H1 (cell line): ENCODE measurements around the gene CRABP2.

Source experiments
- CEBPB ChIP-seq: IDR thresholded peaks from 2 replicates; pipeline ENCODE4 v1.6.1; 2012; ENCODE audit warnings: low read depth, low read length
- CREB1 ChIP-seq: IDR thresholded peaks from 2 replicates; pipeline ENCODE4 v1.6.1; 2012; ENCODE audit warnings: inconsistent platforms
- EZH2 ChIP-seq: fragments of 200-600 bp; sonication (generic); IDR thresholded peaks from 2 replicates; pipeline ENCODE4 v1.7.1; 2012; ENCODE audit warnings: low read depth, mild to moderate bottlenecking, moderate library complexity, low read length, inconsistent platforms; ENCODE audit not compliant: severe bottlenecking
- JUN ChIP-seq: IDR thresholded peaks from 2 replicates; pipeline ENCODE4 v1.6.1; 2011; ENCODE audit warnings: low read depth, mild to moderate bottlenecking, improper control_type of control experiment, low read length
- KDM5A ChIP-seq: fragments of 200-600 bp; IDR thresholded peaks from 2 replicates; pipeline ENCODE4 v1.7.1; 2012; ENCODE audit warnings: mild to moderate bottlenecking, low read length, inconsistent platforms, mixed read lengths
- PHF8 ChIP-seq: fragments of 200-600 bp; sonication (generic); conservative IDR thresholded peaks from 2 replicates; pipeline ENCODE4 v1.7.1; 2012; ENCODE audit warnings: low read depth, mild to moderate bottlenecking, inconsistent platforms, low read length, moderate library complexity
- TEAD4 ChIP-seq: IDR thresholded peaks from 2 replicates; pipeline ENCODE4 v1.6.1; 2012; ENCODE audit warnings: low read depth, low read length, inconsistent platforms, mixed read lengths
- YY1 ChIP-seq: IDR thresholded peaks from 2 replicates; pipeline ENCODE4 v1.6.1; 2011; ENCODE audit warnings: low read depth, mild to moderate bottlenecking, low read length
- TF ChIP-seq, protein P1 (sequence below): IDR thresholded peaks from 2 replicates; pipeline ENCODE4 v1.6.1; 2012; ENCODE audit warnings: low read length, inconsistent platforms
- TF ChIP-seq, protein P2 (sequence below), 3 experiments: IDR thresholded peaks; 1 replicate in 2 of 3; 2 replicates in 1 of 3; pipeline versions ENCODE4 v1.5.1 to v1.6.1; 2011; ENCODE audit warnings: low read length in 3 of 3, mild to moderate bottlenecking in 3 of 3, inconsistent platforms in 2 of 3, low read depth in 1 of 3, moderate library complexity in 1 of 3; ENCODE audit not compliant: insufficient read depth in 1 of 3; ENCODE audit errors: control extremely low read depth in 1 of 3

DNA sequence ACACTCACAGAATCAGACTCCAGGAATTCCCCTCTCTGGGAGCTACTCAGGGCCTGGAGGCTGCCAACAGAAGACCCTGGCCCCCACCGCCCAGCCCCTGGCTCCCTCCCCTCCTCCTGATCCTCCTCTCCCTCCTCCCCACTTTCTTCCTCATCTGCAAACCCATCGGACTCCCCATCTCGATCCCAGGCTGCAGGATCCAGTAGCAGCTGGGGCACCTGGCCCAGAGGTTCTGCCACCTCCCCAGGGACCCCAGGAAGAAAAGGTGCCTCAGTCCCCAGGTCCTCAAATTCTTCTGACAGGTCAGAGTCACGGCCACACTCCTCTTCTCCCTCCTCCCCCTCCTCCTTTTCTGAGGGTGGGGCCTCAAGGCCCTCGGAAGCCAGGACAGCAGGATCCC lies 35.6 kb downstream of the CRABP2 start:
- no peak for TF ChIP-seq PHF8
- TF ChIP-seq CEBPB: no peak
- TF ChIP-seq TEAD4: no peak
- TF ChIP-seq EZH2: no peak
- no peak for TF ChIP-seq CREB1
- no peak for TF ChIP-seq KDM5A
- TF ChIP-seq, protein P1, sequence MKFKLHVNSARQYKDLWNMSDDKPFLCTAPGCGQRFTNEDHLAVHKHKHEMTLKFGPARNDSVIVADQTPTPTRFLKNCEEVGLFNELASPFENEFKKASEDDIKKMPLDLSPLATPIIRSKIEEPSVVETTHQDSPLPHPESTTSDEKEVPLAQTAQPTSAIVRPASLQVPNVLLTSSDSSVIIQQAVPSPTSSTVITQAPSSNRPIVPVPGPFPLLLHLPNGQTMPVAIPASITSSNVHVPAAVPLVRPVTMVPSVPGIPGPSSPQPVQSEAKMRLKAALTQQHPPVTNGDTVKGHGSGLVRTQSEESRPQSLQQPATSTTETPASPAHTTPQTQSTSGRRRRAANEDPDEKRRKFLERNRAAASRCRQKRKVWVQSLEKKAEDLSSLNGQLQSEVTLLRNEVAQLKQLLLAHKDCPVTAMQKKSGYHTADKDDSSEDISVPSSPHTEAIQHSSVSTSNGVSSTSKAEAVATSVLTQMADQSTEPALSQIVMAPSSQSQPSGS: no peak
- TF ChIP-seq, protein P2, sequence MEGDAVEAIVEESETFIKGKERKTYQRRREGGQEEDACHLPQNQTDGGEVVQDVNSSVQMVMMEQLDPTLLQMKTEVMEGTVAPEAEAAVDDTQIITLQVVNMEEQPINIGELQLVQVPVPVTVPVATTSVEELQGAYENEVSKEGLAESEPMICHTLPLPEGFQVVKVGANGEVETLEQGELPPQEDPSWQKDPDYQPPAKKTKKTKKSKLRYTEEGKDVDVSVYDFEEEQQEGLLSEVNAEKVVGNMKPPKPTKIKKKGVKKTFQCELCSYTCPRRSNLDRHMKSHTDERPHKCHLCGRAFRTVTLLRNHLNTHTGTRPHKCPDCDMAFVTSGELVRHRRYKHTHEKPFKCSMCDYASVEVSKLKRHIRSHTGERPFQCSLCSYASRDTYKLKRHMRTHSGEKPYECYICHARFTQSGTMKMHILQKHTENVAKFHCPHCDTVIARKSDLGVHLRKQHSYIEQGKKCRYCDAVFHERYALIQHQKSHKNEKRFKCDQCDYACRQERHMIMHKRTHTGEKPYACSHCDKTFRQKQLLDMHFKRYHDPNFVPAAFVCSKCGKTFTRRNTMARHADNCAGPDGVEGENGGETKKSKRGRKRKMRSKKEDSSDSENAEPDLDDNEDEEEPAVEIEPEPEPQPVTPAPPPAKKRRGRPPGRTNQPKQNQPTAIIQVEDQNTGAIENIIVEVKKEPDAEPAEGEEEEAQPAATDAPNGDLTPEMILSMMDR (IDR thresholded peaks at IDR 0.05; ENCODE audit: control extremely low read depth in 1 of 3, insufficient read depth in 1 of 3, low read depth in 1 of 3, low read length in 3 of 3): no peak
- TF ChIP-seq JUN: no peak
- no peak for TF ChIP-seq YY1
